H7 (cell line): ENCODE results near the gene BYSL. TPM values are rescaled to one million over a fixed set of nuclear protein-coding genes. Genes with fewer than 3 reads are reported as not detected.

Source experiments
- DNase-seq: peaks from one replicate; pipeline ENCODE4 v3.0.0; 2012
- H3K27me3 ChIP-seq: 2 replicates; pipeline ENCODE4 v1.6.0; 2011; ENCODE audit warnings: mild to moderate bottlenecking, low read length; ENCODE audit not compliant: control insufficient read depth, insufficient read depth
- H3K36me3 ChIP-seq: replicated peaks from 2 replicates; pipeline ENCODE4 v1.5.1; 2011; ENCODE audit warnings: low read length; ENCODE audit not compliant: control insufficient read depth, insufficient read depth
- H3K4me3 ChIP-seq: 2 replicates; pipeline ENCODE4 v1.5.1; 2011; ENCODE audit warnings: low read depth, mild to moderate bottlenecking, control low read depth, low read length, moderate library complexity; ENCODE audit not compliant: insufficient read depth
- total RNA-seq: library from RNA; depleted of rRNA; stranded (reverse); fragments of >200 nt; shearing (Covaris generic); gene quantifications from 2 replicates; pipeline ENCODE4 v1.2.3, GENCODE V29; 2014; rRNA removed

BYSL gene, protein sequence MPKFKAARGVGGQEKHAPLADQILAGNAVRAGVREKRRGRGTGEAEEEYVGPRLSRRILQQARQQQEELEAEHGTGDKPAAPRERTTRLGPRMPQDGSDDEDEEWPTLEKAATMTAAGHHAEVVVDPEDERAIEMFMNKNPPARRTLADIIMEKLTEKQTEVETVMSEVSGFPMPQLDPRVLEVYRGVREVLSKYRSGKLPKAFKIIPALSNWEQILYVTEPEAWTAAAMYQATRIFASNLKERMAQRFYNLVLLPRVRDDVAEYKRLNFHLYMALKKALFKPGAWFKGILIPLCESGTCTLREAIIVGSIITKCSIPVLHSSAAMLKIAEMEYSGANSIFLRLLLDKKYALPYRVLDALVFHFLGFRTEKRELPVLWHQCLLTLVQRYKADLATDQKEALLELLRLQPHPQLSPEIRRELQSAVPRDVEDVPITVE
- 34.6 and 43.2 TPM in 2 replicates for total RNA-seq

GRCh38 chr6:41920921-41921711 lies at the start of gene BYSL, which contains the start of gene MED20:
Gene BYSL, plus strand, starts transcription at chr6:41921499. Its CDS starts 64 bp downstream, at chr6:41921563.
Gene MED20, minus strand, starts transcription at chr6:41921139. Its CDS starts 121 bp downstream, at chr6:41921018.
- DNase-seq, result peak; percentile 96
- Histone ChIP-seq H3K36me3 (peaks cover 13% of the 10 kb centered on the region), H3K27me3 (no peaks in the 10 kb centered on the region), H3K4me3 (peak within 1 kb of the TSS; percentile 99)

DNA sequence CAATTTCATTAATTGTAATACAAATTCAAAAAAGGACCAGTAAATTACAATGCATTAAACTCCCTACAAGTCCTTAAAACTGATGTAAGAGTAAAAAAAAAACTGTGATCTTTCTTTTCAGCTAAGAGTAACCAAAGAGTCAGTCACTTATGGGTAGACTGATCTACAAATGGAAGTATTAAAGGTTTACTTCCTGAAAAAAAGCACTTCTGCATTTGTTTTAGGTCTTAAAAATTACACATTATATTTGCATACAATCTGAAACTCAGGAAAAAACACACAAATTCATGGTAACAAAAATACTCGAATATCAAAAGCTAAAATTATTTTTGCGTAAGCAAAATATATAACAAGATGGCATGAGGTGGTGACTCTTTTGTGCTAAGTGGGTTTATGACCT lies 49.6 kb upstream of the BYSL start:
- Histone ChIP-seq H3K36me3 (no peaks in the 10 kb centered on the region), H3K27me3 (no peaks in the 10 kb centered on the region)
- DNase-seq, result no peak

GRCh38 chr6:41872147-41872546 lies 49.2 kb upstream of the BYSL start:
- H3K4me3 ChIP-seq, result no peak overlapping the region
- no peak for DNase-seq
- H3K27me3 ChIP-seq, result no peaks in the 10 kb centered on the region
- no peaks in the 10 kb centered on the region for H3K36me3 ChIP-seq

More for the DNA sequence above, 49.6 kb upstream of the BYSL start:
- H3K4me3 ChIP-seq, result no peak overlapping the region

DNA sequence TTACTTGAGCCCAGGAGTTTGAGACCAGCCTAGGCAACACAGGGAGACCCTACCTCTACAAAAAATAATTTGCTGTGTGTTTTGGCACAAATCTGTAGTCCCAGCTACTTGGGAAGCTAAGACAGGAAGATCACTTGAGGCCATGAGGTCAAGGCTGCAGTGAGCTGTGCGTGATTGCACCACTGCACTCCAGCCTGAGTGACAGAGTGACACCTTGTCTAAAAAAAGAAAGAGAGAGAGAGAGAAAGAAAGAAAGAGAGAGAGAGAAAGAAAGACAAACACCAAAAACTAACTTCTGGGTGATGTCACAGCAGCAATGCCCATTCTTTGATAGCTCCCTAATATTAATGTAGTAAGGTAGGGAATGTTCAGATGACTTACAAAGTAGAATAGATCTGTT lies 46.6 kb upstream of the BYSL start:
- H3K36me3 ChIP-seq, result no peaks in the 10 kb centered on the region
- no peak for DNase-seq
- H3K4me3 ChIP-seq, result no peak overlapping the region
- no peaks in the 10 kb centered on the region for H3K27me3 ChIP-seq

GRCh38 chr6:41877051-41877680 lies 44.1 kb upstream of the BYSL start:
- H3K4me3 ChIP-seq, result no peak overlapping the region
- no peak for DNase-seq
- no peaks in the 10 kb centered on the region for H3K27me3 ChIP-seq
- H3K36me3 ChIP-seq, result no peaks in the 10 kb centered on the region

DNA sequence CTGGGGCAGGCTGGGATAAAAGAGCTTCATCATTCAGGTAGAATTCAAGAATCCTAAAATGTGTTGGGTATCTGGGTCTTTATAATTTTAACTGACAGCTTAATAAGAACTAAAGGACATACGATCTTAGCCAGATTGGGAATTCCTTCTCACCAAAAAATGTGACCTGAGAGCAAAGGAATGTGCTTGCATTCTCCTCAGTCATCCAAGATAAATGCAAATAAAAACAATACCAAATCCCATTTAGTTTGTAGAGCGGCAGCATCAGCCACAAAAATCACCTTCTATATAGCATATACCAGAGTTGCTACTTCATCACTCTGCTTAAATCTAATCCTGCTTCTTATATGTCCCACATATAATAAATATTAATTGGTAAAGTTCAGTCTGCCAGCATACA lies 43.1 kb upstream of the BYSL start:
- Histone ChIP-seq H3K27me3 (no peaks in the 10 kb centered on the region), H3K36me3 (no peaks in the 10 kb centered on the region), H3K4me3 (no peak overlapping the region)
- no peak for DNase-seq

GRCh38 chr6:41878961-41879405 lies 42.3 kb upstream of the BYSL start:
- Histone ChIP-seq H3K27me3 (no peaks in the 10 kb centered on the region), H3K36me3 (no peaks in the 10 kb centered on the region), H3K4me3 (no peak overlapping the region)
- no peak for DNase-seq

DNA sequence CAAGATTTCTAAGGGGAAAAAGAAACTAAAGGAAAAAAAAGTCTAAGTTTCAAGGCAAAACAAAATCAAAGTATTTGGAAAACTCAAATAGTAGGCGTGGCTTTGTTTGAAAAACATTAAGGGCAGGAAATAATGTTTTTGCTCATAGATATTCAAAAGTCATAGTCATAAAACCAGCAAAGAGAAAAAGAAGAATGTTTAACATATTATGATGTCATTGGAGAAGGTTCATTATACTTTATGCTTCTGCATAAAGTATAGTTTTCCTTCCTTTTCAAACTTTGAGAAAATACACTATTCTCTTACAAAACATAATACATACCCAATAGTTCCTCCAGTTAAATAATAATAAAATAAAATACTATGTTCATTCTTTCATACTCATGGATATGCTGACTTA lies 39.8 kb upstream of the BYSL start:
- Histone ChIP-seq H3K4me3 (no peak overlapping the region), H3K27me3 (no peaks in the 10 kb centered on the region), H3K36me3 (no peaks in the 10 kb centered on the region)
- no peak for DNase-seq

- no peaks in the 10 kb centered on the region for H3K27me3 ChIP-seq
- H3K36me3 ChIP-seq, result no peaks in the 10 kb centered on the region
- no peak for DNase-seq
- no peak overlapping the region for H3K4me3 ChIP-seq
Measured at GRCh38 chr6:41884957-41885356, 36.3 kb upstream of the BYSL start.

DNA sequence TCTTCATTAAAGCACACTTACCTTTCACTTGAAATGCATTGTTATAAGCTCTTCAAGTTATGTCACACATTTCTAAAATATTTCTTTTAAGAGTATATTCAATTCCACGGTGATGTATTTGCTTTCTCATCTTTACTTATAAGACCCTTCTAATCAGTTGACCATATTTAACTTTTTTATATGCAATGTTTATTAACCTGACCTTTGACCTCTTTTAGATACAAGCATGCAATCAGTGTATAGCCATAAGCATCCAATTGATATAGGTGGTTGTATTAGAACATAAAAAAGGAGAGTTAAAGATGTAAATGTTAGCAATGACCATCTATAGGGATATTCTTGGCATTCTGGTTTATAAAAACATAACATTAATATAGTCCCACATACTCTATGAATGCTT lies 35.4 kb upstream of the BYSL start:
- no peaks in the 10 kb centered on the region for H3K27me3 ChIP-seq
- H3K4me3 ChIP-seq, result no peak overlapping the region
- no peak for DNase-seq
- no peaks in the 10 kb centered on the region for H3K36me3 ChIP-seq

- Histone ChIP-seq H3K36me3 (no peaks in the 10 kb centered on the region), H3K27me3 (no peaks in the 10 kb centered on the region), H3K4me3 (no peak overlapping the region)
- no peak for DNase-seq
Measured at GRCh38 chr6:41887331-41887751, 34.0 kb upstream of the BYSL start.

- DNase-seq, result no peak
- H3K27me3 ChIP-seq, result no peaks in the 10 kb centered on the region; the same call in 1 of the 2 replicates
- no peak overlapping the region for H3K4me3 ChIP-seq
- no peaks in the 10 kb centered on the region for H3K36me3 ChIP-seq
Measured at GRCh38 chr6:41892921-41893564, 28.3 kb upstream of the BYSL start.

- no peak for DNase-seq
- peak overlapping the region; percentile 68 for H3K4me3 ChIP-seq
- H3K36me3 ChIP-seq, result no peaks in the 10 kb centered on the region
- H3K27me3 ChIP-seq, result no peaks in the 10 kb centered on the region; the same call in 1 of the 2 replicates
Measured at GRCh38 chr6:41894366-41895299, 26.7 kb upstream of the BYSL start.
